ENCODE results near the gene ZNF394.

The ZNF394 gene

GRCh38 chr7:99447943-99448342, 52.1 kb downstream of the ZNF394 start:
- DNase-seq: no peak

GRCh38 chr7:99446096-99446495, 54.0 kb downstream of the ZNF394 start:
- DNase-seq: no peak

All from NCI-H1105 treated with DMSO at 0.1 percent for 48 hours (cell line).